HEK293 (cell line): ENCODE results near the gene B2M.

Source experiments
- ATF2 ChIP-seq: fragments of 450-650 bp; formaldehyde crosslinking; IDR thresholded peaks from 2 replicates; pipeline ENCODE4 v1.5.1; 2016; ENCODE audit warnings: missing biosample characterization, missing genetic modification characterization, low read depth
- KLF16 ChIP-seq: fragments of 450-650 bp; formaldehyde crosslinking; IDR thresholded peaks from 2 replicates; pipeline ENCODE4 v1.5.1; 2017; ENCODE audit warnings: missing biosample characterization, missing genetic modification characterization
- TCF7L2 ChIP-seq: IDR thresholded peaks from 2 replicates; pipeline ENCODE4 v1.6.1; 2011; ENCODE audit warnings: low read depth, mild to moderate bottlenecking, inconsistent platforms, low read length, moderate library complexity, borderline replicate concordance
- ZNF707 ChIP-seq: fragments of 450-650 bp; formaldehyde crosslinking; IDR thresholded peaks from 2 replicates; pipeline ENCODE4 v1.5.1; 2016; ENCODE audit warnings: missing biosample characterization, missing genetic modification characterization
- TF ChIP-seq, protein P1 (sequence below): fragments of 450-650 bp; formaldehyde crosslinking; IDR thresholded peaks from 2 replicates; pipeline ENCODE4 v1.5.1; 2016; ENCODE audit warnings: missing biosample characterization, missing genetic modification characterization

DNA sequence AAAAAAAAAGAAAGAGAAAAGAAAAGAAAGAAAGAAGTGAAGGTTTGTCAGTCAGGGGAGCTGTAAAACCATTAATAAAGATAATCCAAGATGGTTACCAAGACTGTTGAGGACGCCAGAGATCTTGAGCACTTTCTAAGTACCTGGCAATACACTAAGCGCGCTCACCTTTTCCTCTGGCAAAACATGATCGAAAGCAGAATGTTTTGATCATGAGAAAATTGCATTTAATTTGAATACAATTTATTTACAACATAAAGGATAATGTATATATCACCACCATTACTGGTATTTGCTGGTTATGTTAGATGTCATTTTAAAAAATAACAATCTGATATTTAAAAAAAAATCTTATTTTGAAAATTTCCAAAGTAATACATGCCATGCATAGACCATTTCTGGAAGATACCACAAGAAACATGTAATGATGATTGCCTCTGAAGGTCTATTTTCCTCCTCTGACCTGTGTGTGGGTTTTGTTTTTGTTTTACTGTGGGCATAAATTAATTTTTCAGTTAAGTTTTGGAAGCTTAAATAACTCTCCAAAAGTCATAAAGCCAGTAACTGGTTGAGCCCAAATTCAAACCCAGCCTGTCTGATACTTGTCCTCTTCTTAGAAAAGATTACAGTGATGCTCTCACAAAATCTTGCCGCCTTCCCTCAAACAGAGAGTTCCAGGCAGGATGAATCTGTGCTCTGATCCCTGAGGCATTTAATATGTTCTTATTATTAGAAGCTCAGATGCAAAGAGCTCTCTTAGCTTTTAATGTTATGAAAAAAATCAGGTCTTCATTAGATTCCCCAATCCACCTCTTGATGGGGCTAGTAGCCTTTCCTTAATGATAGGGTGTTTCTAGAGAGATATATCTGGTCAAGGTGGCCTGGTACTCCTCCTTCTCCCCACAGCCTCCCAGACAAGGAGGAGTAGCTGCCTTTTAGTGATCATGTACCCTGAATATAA is 2.0 kb downstream of the B2M start:
- TF ChIP-seq ATF2 (tag by site-specific recombination) (no peak), ZNF707 (no peak), TCF7L2 (no peak), KLF16 (tag by site-specific recombination) (no peak)
- TF ChIP-seq, protein P1, sequence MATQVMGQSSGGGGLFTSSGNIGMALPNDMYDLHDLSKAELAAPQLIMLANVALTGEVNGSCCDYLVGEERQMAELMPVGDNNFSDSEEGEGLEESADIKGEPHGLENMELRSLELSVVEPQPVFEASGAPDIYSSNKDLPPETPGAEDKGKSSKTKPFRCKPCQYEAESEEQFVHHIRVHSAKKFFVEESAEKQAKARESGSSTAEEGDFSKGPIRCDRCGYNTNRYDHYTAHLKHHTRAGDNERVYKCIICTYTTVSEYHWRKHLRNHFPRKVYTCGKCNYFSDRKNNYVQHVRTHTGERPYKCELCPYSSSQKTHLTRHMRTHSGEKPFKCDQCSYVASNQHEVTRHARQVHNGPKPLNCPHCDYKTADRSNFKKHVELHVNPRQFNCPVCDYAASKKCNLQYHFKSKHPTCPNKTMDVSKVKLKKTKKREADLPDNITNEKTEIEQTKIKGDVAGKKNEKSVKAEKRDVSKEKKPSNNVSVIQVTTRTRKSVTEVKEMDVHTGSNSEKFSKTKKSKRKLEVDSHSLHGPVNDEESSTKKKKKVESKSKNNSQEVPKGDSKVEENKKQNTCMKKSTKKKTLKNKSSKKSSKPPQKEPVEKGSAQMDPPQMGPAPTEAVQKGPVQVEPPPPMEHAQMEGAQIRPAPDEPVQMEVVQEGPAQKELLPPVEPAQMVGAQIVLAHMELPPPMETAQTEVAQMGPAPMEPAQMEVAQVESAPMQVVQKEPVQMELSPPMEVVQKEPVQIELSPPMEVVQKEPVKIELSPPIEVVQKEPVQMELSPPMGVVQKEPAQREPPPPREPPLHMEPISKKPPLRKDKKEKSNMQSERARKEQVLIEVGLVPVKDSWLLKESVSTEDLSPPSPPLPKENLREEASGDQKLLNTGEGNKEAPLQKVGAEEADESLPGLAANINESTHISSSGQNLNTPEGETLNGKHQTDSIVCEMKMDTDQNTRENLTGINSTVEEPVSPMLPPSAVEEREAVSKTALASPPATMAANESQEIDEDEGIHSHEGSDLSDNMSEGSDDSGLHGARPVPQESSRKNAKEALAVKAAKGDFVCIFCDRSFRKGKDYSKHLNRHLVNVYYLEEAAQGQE (tag by site-specific recombination) = no peak
